Effector CD8-positive, alpha-beta T cell (primary cell): ENCODE data around the gene TUBGCP3.

ENCODE experiments used
- DNase-seq: peaks from one replicate; lab custom pipeline; 2025; lab: John Stamatoyannopoulos, UW

Gene TUBGCP3

GRCh38 chr13:112452380-112453206, 135.4 kb downstream of the TUBGCP3 start:
- no peak for DNase-seq

- no peak for DNase-seq
Measured at GRCh38 chr13:112451512-112452379, 136.2 kb downstream of the TUBGCP3 start.

- DNase-seq = no peak
Measured at GRCh38 chr13:112450904-112451240, 137.1 kb downstream of the TUBGCP3 start.

GRCh38 chr13:112450118-112450903, 137.6 kb downstream of the TUBGCP3 start:
- DNase-seq = no peak

GRCh38 chr13:112449545-112449930, 138.4 kb downstream of the TUBGCP3 start:
- no peak for DNase-seq

GRCh38 chr13:112448621-112449544, 139.1 kb downstream of the TUBGCP3 start:
- no peak for DNase-seq

- DNase-seq = no peak
Measured at GRCh38 chr13:112447761-112448603, 140.0 kb downstream of the TUBGCP3 start.

GRCh38 chr13:112447306-112447705, 140.6 kb downstream of the TUBGCP3 start:
- DNase-seq = no peak

- no peak for DNase-seq
Measured at GRCh38 chr13:112446867-112447266, 141.1 kb downstream of the TUBGCP3 start.

GRCh38 chr13:112446347-112446861, 141.5 kb downstream of the TUBGCP3 start:
- DNase-seq = no peak

GRCh38 chr13:112445411-112446271, 142.3 kb downstream of the TUBGCP3 start:
- DNase-seq = no peak

GRCh38 chr13:112444416-112445399, 143.2 kb downstream of the TUBGCP3 start:
- no peak for DNase-seq

- DNase-seq = no peak
Measured at GRCh38 chr13:112443995-112444311, 144.0 kb downstream of the TUBGCP3 start.

GRCh38 chr13:112443191-112443994, 144.6 kb downstream of the TUBGCP3 start:
- DNase-seq = no peak

- no peak for DNase-seq
Measured at GRCh38 chr13:112442483-112443090, 145.4 kb downstream of the TUBGCP3 start.

- no peak for DNase-seq
Measured at GRCh38 chr13:112441779-112442310, 146.1 kb downstream of the TUBGCP3 start.
